ENCODE measurements around the gene PTPRT.
"Not testable (repeated sequence)": the region's sequence is repeated elsewhere in the genome, so short reads cannot be mapped to it uniquely, and the experiment has no call there.

Gene PTPRT

DNA sequence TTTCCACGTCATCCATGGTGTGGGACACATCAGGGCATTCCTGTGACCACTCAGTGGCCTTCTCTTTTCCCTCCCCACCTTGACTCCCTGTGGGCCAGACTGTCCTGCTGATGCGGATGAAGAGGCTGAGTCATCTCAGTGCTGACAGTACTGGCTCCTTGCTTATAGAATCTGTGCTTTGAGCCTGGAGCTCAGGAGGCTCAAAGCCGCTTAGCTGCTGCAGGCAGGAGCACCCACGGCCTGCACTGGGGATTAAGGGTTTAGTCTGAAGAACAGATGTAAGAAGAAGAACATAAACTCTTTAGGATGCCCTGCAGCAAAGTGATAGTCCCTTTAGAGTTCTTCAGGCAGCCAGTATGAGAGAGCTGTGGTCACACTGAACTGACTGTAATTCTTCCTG is 929.5 kb downstream of the PTPRT start:
- DNase-seq: no peak

DNA sequence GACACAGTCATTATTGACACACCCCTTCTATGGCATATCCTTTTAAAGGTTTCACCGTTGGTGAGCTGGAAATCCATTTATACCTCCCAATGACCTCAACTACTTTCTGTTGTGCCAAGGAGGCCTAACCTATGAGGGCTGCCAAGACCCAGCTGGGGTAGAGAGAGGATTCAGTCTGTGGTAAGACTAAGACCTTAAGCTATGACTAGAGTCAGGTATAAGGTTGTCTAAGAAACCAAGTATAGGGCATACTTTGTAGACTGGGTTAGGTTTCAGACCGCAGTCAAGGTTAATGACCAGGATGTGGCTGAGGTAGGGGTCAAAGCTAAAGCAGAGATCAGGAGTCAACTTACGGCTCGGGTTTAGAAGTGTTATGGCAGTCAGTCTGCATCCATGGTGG is 930.3 kb downstream of the PTPRT start:
- no peak for DNase-seq

GRCh38 chr20:42258564-42259302 is 931.0 kb downstream of the PTPRT start:
- no peak for DNase-seq

DNA sequence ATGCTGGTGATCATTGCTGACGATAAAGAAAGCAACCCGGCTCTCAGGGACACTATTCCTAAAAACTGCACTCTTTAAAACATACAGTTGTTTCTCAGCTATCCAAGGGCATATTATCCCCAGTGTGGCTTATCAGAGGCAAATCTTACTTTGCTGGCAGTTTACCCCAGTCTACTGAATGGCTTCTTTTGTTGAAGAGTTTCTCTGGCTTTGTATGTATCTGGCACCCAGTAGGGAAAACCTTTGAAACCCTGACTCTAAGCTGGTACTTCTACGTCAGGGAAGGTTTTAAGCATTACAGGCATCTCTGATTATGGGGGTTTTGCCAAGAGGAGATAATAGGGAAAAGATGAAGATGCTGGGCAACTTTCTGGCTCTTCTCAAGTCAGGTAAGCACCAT is 933.9 kb downstream of the PTPRT start:
- DNase-seq: no peak

GRCh38 chr20:42254673-42255072 is 935.0 kb downstream of the PTPRT start:
- DNase-seq: no peak

- DNase-seq: no peak
Measured at GRCh38 chr20:42252116-42252515, 937.6 kb downstream of the PTPRT start.

DNA sequence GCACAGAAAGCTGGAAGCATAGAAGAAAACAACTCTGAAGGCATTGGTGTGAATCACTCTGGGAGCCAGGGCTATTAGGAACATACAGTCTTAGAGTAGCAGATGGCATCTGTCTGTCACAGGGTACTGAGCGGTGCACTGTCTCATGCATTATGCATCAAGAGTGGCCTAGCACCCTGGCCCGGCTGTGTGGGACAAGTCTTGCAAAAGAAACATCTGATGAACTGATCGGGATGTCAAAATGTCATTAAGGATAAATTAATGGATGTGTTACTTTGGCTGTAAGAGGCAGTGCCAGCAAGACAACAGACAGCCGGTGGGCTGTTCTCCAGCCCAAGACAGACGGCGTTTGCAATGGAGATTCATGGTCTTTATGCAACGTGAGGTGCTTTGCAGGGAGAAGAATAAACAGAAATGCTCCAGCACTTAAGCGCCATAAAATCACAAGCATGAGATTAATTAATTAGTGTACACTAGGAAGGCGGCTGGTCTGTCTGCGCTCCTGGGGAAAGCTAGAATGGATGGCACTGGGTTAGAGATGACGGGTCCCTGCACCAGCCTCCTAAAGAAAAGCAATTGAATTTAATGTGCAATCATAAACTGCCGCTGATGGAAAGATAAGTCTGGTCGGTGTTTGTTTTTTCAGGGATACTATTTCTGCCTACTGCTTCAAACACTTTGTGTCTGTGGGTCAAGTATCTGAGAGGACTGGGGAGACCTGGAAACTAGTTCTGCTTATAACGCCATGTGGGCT is 970.9 kb downstream of the PTPRT start:
- no peak for DNase-seq

GRCh38 chr20:42214074-42214473 is 975.6 kb downstream of the PTPRT start:
- DNase-seq: no peak

- DNase-seq: no peak
Measured at GRCh38 chr20:42212391-42212790, 977.3 kb downstream of the PTPRT start.

DNA sequence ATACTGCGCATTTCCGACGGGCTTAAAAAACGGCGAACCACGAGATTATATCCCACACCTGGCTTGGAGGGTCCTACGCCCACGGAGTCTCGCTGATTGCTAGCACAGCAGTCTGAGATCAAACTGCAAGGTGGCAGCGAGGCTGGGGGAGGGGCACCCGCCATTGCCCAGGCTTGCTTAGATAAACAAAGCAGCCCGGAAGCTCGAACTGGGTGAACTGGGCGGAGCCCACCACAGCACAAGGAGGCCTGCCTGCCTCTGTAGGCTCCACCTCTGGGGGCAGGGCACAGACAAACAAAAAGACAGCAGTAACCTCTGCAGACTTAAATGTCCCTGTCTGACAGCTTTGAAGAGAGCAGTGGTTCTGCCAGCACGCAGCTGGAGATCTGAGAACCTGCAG is 983.1 kb downstream of the PTPRT start:
- DNase-seq: not testable (repeated sequence)

DNA sequence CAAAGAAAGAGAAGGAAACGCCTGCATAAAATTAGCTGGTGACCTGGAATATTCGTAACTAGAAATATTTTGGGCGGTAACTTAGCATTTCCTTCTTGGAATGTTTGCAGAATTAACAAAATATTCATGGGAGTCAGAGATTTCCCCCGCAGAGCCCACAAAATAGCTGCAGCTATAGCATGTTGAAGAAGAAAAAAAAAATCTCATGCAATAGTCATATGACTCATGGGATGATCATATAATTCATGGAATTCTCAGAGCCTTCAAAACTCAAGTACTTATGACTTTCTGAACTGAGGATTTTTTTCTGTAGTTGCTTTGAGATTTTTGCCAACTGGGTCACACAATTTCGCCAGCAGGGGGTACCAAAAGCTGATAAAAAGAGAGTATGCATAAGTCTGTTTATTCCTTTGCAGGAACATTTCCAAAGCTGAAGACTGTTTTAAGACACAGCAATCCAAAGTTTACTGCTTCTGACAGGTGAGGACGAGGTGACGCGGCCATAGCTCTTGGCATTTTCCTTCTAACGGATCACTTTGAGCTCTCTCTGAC is 985.5 kb downstream of the PTPRT start:
- no peak for DNase-seq

DNA sequence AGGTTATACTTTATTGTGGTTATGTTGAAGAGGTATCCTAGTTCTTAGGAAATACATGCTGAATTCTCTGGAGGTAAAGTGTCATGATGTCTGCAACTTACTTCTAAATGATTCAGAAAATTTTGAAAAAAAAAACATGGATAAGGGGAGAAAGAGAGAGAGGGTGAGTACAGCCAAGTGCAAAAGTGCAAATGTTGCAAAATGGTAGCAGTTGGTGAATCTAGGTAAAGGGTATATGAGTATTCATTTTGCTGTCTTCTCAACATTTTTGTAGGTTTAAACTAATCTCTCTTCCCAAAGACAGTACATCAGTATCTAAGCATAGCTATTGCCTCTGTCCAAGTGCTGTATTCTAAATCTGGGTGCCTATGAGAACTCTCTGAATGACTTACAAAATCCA is 992.1 kb downstream of the PTPRT start:
- no peak for DNase-seq

GRCh38 chr20:42193119-42193518 is 996.6 kb downstream of the PTPRT start:
- no peak for DNase-seq

GRCh38 chr20:42192321-42192720 is 997.4 kb downstream of the PTPRT start:
- no peak for DNase-seq

DNA sequence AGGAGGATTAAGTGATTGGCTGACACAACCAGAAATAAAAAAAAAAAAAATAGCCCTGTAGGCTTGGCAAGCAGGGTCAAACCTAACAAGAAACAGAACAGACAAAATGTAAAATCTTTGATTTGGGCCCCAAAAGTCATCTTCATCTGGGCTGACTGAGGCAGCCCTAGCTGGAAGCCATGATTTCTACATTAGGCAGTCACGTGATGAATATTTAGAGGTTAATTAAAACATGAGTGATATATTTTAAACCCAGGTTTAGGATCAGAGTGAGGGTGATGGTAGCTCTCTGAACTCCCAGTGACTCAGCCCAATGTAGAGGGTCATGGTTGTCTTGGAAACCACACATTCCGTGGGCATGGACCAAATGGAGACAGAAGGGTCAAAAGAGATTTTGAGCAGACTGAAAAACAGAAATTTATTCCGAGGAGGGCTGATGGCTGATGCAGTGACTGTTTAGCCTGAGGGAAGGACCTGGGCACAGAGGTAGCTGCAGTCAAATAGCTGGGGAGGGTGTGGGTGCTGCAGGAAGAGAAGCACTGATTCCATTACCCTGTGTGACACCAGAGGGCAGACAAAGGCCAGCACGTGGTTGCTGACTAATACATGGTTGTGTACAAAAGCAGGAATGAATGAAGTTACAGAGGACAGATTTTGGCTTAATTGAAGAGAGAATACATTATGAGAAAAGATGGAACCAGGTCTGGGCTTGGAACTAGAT is 998.4 kb downstream of the PTPRT start:
- DNase-seq: no peak

DNA sequence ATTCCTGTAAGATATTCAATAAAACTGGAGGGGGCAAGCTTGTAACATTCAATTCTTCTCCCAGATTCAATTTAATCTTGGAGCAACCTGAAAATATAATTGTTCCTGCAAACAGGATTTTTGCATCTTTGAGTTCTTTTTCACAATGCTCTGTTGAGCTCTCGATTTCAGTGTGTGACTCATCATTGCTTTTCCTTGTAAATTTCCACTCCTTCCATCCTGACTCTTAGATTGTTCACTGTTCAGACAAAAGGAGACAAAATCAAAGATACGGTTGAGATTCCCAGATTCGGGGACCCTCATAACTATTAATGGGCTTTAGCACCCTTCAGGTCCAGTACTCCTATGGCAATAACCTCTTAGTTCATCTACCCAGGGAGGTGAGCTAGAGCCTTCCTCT is 999.6 kb downstream of the PTPRT start:
- no peak for DNase-seq

- DNase-seq: no peak
Measured at GRCh38 chr20:42186337-42186736, 1003.4 kb downstream of the PTPRT start.

DNA sequence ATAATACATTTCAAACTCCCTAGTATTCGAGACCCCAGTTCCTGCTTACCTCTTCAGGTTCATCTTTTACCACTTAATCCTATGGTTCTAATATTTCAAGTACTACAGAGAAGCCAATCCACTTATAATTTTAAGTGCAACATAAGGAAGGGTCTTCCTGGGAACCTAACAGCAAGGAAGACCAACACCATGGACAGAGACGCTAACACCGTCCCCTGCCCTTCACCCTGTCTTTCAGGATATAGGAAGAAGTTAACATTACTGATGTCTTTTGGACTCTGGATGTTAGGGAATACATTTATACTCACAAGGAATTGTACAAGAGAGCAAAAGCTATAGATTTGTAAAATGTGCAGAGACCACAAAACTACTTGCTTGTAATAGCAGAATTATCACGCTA is 1006.6 kb downstream of the PTPRT start:
- no peak for DNase-seq

- no peak for DNase-seq
Measured at GRCh38 chr20:42181064-42181463, 1008.6 kb downstream of the PTPRT start.

DNA sequence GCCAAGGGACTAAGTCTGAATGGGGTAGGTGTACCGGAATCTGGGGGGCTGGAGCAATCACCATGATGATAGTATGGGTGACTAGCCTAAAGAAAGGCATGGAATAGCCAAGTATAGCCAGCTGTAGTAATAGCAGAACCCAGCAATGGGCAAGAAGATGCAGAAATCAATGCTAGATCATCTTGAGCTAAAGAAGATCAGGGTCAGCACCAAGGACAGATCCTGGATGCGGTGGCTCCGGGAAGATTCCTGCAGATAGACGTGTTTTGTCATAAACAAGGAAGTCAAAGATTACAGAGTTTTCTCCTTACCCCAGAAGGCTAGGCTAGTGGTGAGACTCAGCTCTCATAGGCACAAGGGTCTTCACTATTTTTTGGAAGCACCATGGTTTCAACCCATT is 1009.9 kb downstream of the PTPRT start:
- DNase-seq: no peak

GRCh38 chr20:42173440-42173839 is 1016.3 kb downstream of the PTPRT start:
- DNase-seq: no peak

GRCh38 chr20:42164121-42164890 is 1025.4 kb downstream of the PTPRT start:
- DNase-seq: no peak
